HCT116 (cell line): ENCODE results near the gene CXXC5. TPM values are rescaled to one million over a fixed set of nuclear protein-coding genes. Genes with fewer than 3 reads are reported as not detected.

ENCODE experiments used
- ATAC-seq: fragments of 200-7000 bp; cut with Tn5 transposase; 2 replicates; pipeline ENCODE4 v1.9.1; 2020; ENCODE audit warnings: mild to moderate bottlenecking, moderate library complexity
- BruUV-seq: library from RNA; stranded (reverse); fragments of 400-500 nt; replicated peaks from 2 replicates; lab custom pipeline; 2021; lab: Mats Ljungman, UMichigan
- CTCF ChIA-PET: fragments of 300-600 bp; sonication (Branson Sonifier 250); formaldehyde crosslinking; loops from one replicate; lab custom pipeline; 2021; ENCODE audit warnings: antibody characterized with exemption; lab: Charles Lee
- POLR2A ChIA-PET: fragments of 300-600, 350-600 bp; sonication (Branson Sonifier 250); formaldehyde crosslinking; loops from one replicate; lab custom pipeline; 2021; ENCODE audit warnings: antibody characterized with exemption; lab: Charles Lee
- RAD21 ChIA-PET, 2 experiments: fragments of 300-600 bp; sonication (Branson Sonifier 250); formaldehyde crosslinking; loops; one replicate each; lab custom pipeline; 2023; ENCODE audit warnings: low total read pairs in 2 of 2; ENCODE audit not compliant: uncharacterized antibody in 2 of 2, unreplicated experiment in 2 of 2, low non-redundant PET in 1 of 2; lab: Charles Lee
- DNase-seq: peaks from one replicate; pipeline ENCODE4 v3.0.0-alpha.2; 2010; ENCODE audit warnings: low read depth, low spot score
- H2AFZ ChIP-seq: fragments of 200-600 bp; shearing (Covaris generic), sonication (generic); 2 replicates; pipeline ENCODE4 v1.6.1; 2017; ENCODE audit warnings: low read depth, mixed run types, mixed read lengths, antibody characterized with exemption, low read length; ENCODE audit not compliant: poor library complexity, severe bottlenecking
- H3K27ac ChIP-seq: 2 replicates; pipeline ENCODE4 v1.5.1; 2012; ENCODE audit warnings: low read depth, low read length
- H3K27me3 ChIP-seq: fragments of 200-600 bp; sonication (generic); 2 replicates; pipeline ENCODE4 v1.6.1; 2016; ENCODE audit warnings: mixed run types, low read length, mixed read lengths; ENCODE audit not compliant: insufficient read depth
- H3K36me3 ChIP-seq, 2 experiments: fragments of 200-500 bp in 1 of 2; fragments of 200-600 bp in 1 of 2; sonication (Bioruptor generic) in 1 of 2; sonication (generic) in 1 of 2; 2 replicates each; pipeline versions ENCODE4 v1.5.1 to v1.6.1; 2014 to 2016; ENCODE audit warnings: low read length in 2 of 2, inconsistent platforms in 1 of 2, mixed read lengths in 1 of 2, mixed run types in 1 of 2; ENCODE audit not compliant: insufficient read depth in 2 of 2, control insufficient read depth in 1 of 2
- H3K4me1 ChIP-seq, 2 experiments: fragments of 200-600 bp in 1 of 2; sonication (generic) in 1 of 2; 2 replicates each; pipeline versions ENCODE4 v1.5.1 to v1.6.1; 2012 to 2017; ENCODE audit warnings: low read length in 2 of 2, inconsistent platforms in 1 of 2, mild to moderate bottlenecking in 1 of 2, mixed read lengths in 1 of 2, mixed run types in 1 of 2, moderate library complexity in 1 of 2; ENCODE audit not compliant: insufficient read depth in 2 of 2, control insufficient read depth in 1 of 2
- H3K4me2 ChIP-seq: fragments of 200-600 bp; sonication (generic); 2 replicates; pipeline ENCODE4 v1.6.1; 2017; ENCODE audit warnings: mixed run types, low read length, mixed read lengths
- H3K4me3 ChIP-seq, 2 experiments: fragments of 200-600 bp in 1 of 2; sonication (generic) in 1 of 2; replicated peaks in 1 of 2; 2 replicates each; pipeline ENCODE4 v1.5.1; 2011 to 2016; ENCODE audit warnings: low read length in 2 of 2, control low read depth in 1 of 2, low read depth in 1 of 2, mild to moderate bottlenecking in 1 of 2, mixed read lengths in 1 of 2, mixed run types in 1 of 2
- H3K79me2 ChIP-seq: fragments of 200-600 bp; sonication (generic); 2 replicates; pipeline ENCODE4 v1.6.1; 2017; ENCODE audit warnings: mild to moderate bottlenecking, mixed run types, low read length, moderate library complexity, mixed read lengths; ENCODE audit not compliant: insufficient read depth
- H3K9ac ChIP-seq: fragments of 200-600 bp; sonication (generic); 2 replicates; pipeline ENCODE4 v1.6.1; 2016; ENCODE audit warnings: low read length, mixed read lengths
- H3K9me2 ChIP-seq: fragments of 200-600 bp; sonication (generic), shearing (Covaris generic); 2 replicates; pipeline ENCODE4 v1.6.1; 2017; ENCODE audit warnings: mixed run types, mild to moderate bottlenecking, moderate library complexity; ENCODE audit not compliant: insufficient read depth
- H3K9me3 ChIP-seq, 2 experiments: fragments of 200-500 bp in 1 of 2; fragments of 200-600 bp in 1 of 2; sonication (Bioruptor generic) in 1 of 2; sonication (generic) in 1 of 2; 2 replicates each; pipeline ENCODE4 v1.6.1; 2014 to 2017; ENCODE audit warnings: low read length in 2 of 2, mixed read lengths in 2 of 2, inconsistent platforms in 1 of 2, low read depth in 1 of 2, mild to moderate bottlenecking in 1 of 2, mixed run types in 1 of 2, moderate library complexity in 1 of 2; ENCODE audit not compliant: control insufficient read depth in 1 of 2, insufficient read depth in 1 of 2
- H4K20me1 ChIP-seq: fragments of 200-600 bp; sonication (generic), shearing (Covaris generic); 2 replicates; pipeline ENCODE4 v1.6.1; 2017; ENCODE audit warnings: mixed run types, mild to moderate bottlenecking, moderate library complexity; ENCODE audit not compliant: insufficient read depth
- CEBPB ChIP-seq: IDR thresholded peaks from 2 replicates; pipeline ENCODE4 v1.6.1; 2012; ENCODE audit warnings: low read depth
- EGR1 ChIP-seq: IDR thresholded peaks from 2 replicates; pipeline ENCODE4 v1.6.1; 2012; ENCODE audit warnings: low read depth
- ELF1 ChIP-seq: IDR thresholded peaks from 2 replicates; pipeline ENCODE4 v1.6.1; 2012; ENCODE audit warnings: low read depth, borderline replicate concordance
- EZH2 ChIP-seq: fragments of 200-600 bp; sonication (generic); IDR thresholded peaks from 2 replicates; pipeline ENCODE4 v1.6.1; 2017; ENCODE audit warnings: antibody characterized with exemption, mixed run types
- JUND ChIP-seq: IDR thresholded peaks from 2 replicates; pipeline ENCODE4 v1.6.1; 2012
- POLR2A ChIP-seq: IDR thresholded peaks from 2 replicates; pipeline ENCODE4 v1.7.0; 2011; ENCODE audit warnings: borderline replicate concordance; ENCODE audit not compliant: insufficient read depth, insufficient read length; ENCODE audit errors: extremely low read depth
- SP1 ChIP-seq: IDR thresholded peaks from 2 replicates; pipeline ENCODE4 v1.6.1; 2012; ENCODE audit warnings: low read depth
- intact Hi-C: fragments of 100-400 bp; cut with micrococcal nuclease; formaldehyde crosslinking; loops from 2 replicates; pipeline ENCODE4 v1.10.0; 2022
- total RNA-seq: library from RNA; stranded (reverse); gene quantifications from one replicate; pipeline ENCODE4 v1.2.1, GENCODE V29; 2021; ENCODE audit not compliant: unreplicated experiment
- TF ChIP-seq, protein P1 (sequence below): IDR thresholded peaks from 2 replicates; pipeline ENCODE4 v1.6.1; 2011; ENCODE audit warnings: mild to moderate bottlenecking, low read length, moderate library complexity; ENCODE audit not compliant: insufficient replicate concordance; ENCODE audit errors: extremely low read depth
- TF ChIP-seq, protein P2 (sequence below), 3 experiments: fragments of 200-600 bp in 1 of 3; sonication (generic) in 1 of 3; IDR thresholded peaks in 2 of 3; conservative IDR thresholded peaks in 1 of 3; 2 replicates each; pipeline ENCODE4 v1.5.1; 2012 to 2017; ENCODE audit warnings: low read depth in 2 of 3, low read length in 2 of 3, antibody characterized with exemption in 1 of 3, borderline replicate concordance in 1 of 3, control low read depth in 1 of 3, mild to moderate bottlenecking in 1 of 3, mixed read lengths in 1 of 3, mixed run types in 1 of 3, moderate library complexity in 1 of 3; ENCODE audit not compliant: insufficient read depth in 1 of 3

The CXXC5 gene
- total RNA-seq, 1 experiment from 2014 or later = 43.1 TPM

DNA sequence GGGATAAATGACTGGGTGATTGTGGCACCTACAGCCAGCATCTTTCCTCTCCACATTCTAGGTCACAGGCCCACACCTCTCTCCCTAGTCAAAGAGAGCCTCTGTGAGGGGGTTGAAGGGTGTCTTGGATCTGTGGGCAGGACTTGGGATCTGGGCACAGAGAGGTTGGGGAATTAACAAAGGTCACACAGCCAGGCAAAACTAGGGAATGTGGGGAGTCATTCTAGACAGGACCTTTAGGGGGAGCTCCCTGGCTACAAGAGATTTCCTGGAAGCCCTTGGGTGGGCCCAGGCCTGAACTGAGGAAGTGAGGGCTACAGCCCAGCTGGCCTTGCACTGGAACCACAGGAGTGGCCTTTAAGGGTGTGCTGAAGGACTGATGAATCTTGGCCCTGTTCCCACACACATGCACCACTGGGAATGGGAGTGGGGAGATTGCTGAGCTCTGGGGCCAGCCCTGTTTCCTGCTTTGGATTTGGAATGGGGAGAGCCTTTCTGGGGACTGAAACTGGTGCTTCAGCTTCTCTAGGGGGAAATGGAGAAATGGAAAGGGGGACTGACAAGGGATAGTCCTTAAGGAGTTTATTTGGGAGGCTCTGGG is 12.4 kb upstream of the CXXC5 start (continued):
- TF ChIP-seq, protein P1, sequence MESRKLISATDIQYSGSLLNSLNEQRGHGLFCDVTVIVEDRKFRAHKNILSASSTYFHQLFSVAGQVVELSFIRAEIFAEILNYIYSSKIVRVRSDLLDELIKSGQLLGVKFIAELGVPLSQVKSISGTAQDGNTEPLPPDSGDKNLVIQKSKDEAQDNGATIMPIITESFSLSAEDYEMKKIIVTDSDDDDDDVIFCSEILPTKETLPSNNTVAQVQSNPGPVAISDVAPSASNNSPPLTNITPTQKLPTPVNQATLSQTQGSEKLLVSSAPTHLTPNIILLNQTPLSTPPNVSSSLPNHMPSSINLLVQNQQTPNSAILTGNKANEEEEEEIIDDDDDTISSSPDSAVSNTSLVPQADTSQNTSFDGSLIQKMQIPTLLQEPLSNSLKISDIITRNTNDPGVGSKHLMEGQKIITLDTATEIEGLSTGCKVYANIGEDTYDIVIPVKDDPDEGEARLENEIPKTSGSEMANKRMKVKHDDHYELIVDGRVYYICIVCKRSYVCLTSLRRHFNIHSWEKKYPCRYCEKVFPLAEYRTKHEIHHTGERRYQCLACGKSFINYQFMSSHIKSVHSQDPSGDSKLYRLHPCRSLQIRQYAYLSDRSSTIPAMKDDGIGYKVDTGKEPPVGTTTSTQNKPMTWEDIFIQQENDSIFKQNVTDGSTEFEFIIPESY = no peak
- no peak for TF ChIP-seq CEBPB
- TF ChIP-seq EGR1 = no peak
- TF ChIP-seq SP1 = no peak
- TF ChIP-seq, protein P2, sequence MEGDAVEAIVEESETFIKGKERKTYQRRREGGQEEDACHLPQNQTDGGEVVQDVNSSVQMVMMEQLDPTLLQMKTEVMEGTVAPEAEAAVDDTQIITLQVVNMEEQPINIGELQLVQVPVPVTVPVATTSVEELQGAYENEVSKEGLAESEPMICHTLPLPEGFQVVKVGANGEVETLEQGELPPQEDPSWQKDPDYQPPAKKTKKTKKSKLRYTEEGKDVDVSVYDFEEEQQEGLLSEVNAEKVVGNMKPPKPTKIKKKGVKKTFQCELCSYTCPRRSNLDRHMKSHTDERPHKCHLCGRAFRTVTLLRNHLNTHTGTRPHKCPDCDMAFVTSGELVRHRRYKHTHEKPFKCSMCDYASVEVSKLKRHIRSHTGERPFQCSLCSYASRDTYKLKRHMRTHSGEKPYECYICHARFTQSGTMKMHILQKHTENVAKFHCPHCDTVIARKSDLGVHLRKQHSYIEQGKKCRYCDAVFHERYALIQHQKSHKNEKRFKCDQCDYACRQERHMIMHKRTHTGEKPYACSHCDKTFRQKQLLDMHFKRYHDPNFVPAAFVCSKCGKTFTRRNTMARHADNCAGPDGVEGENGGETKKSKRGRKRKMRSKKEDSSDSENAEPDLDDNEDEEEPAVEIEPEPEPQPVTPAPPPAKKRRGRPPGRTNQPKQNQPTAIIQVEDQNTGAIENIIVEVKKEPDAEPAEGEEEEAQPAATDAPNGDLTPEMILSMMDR (IDR thresholded peaks at IDR 0.05 in 2 of 3, conservative IDR thresholded peaks at IDR 0.05 in 1 of 3; ENCODE audit: borderline replicate concordance in 1 of 3, insufficient read depth in 1 of 3, low read depth in 2 of 3, low read length in 2 of 3) = peak in 2 of 3 experiments; percentile 52 to 55; a peak in 4 of 6 replicates

DNA sequence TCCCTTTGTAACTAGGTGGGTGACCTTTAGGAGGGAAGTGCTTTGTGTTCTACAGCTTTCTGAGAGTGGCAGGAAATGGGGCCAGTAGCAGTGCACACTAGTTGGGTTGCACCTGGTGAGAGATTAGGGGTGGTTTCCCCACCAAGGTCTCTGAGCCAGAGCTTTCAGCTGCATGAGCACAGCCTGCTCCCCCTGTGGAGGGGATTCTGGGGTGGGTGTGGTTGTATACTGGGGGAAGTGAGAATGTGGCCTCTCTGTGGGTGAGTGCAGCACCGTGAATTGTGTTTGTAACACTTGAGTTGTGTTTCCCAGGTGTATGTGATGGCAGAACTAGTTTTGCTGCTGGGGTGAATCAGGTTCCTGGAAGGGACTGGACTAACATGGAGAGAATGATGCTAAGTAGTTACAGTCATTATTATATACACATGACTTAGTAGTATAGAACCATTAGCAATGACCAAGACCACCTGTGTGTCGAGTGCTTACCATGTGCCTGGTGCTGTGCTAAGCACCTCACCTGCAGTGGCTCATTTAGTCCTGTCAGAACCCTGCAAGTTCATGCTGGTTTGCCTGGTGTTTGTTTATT is 11.8 kb upstream of the CXXC5 start:
- Histone ChIP-seq H4K20me1 (no peaks in the 10 kb centered on the region), H3K9me3 (no peaks in the 10 kb centered on the region), H3K9me2 (no peaks in the 10 kb centered on the region), H3K36me3 (no peaks in the 10 kb centered on the region), H2AFZ (no peak overlapping the region), H3K4me2 (peak overlapping the region; percentile 82), H3K79me2 (no peaks in the 10 kb centered on the region), H3K27me3 (no peaks in the 10 kb centered on the region), H3K4me3 (peak overlapping the region; percentile 40 to 52; a peak in 2 of 4 replicates), H3K4me1 (peaks cover 53 to 65% of the 10 kb centered on the region in 2 experiments), H3K27ac (peak overlapping the region; percentile 37), H3K9ac (peak overlapping the region; percentile 59)
- RAD21 ChIA-PET = interaction anchor here (0.6 to 3.5 kb wide), 5 partner anchors 12 to 129 kb away, joined by 3 to 31 read pairs (median 3); partner anchors contain the start of gene CXXC5 (in 1 of the 2)
- no TSS peak for BruUV-seq
- DNase-seq (no peak), ATAC-seq (no peak)
- intact Hi-C loops = loop anchor here (10.0 kb wide), 1 partner anchor 209 kb away; no protein-coding TSS in a partner anchor
- TF ChIP-seq JUND (no peak), EZH2 (no peak), POLR2A (no peak), ELF1 (no peak), EGR1 (no peak), CEBPB (no peak)
- TF ChIP-seq, protein P2 (IDR thresholded peaks at IDR 0.05 in 2 of 3, conservative IDR thresholded peaks at IDR 0.05 in 1 of 3; ENCODE audit: borderline replicate concordance in 1 of 3, insufficient read depth in 1 of 3, low read depth in 2 of 3, low read length in 2 of 3) = no peak
- TF ChIP-seq, protein P1 = no peak
- POLR2A ChIA-PET = interaction anchor here (1.2 to 4.1 kb wide), 3 partner anchors 13 to 25 kb away, joined by 4 to 62 read pairs (median 8); partner anchors contain the start of gene CXXC5
- CTCF ChIA-PET = interaction anchor here (0.7 to 6.5 kb wide), 14 partner anchors 9 to 139 kb away, joined by 3 to 81 read pairs (median 4); partner anchors contain the start of gene CXXC5
